ENCODE results near the gene MOB3B.

The MOB3B gene

DNA sequence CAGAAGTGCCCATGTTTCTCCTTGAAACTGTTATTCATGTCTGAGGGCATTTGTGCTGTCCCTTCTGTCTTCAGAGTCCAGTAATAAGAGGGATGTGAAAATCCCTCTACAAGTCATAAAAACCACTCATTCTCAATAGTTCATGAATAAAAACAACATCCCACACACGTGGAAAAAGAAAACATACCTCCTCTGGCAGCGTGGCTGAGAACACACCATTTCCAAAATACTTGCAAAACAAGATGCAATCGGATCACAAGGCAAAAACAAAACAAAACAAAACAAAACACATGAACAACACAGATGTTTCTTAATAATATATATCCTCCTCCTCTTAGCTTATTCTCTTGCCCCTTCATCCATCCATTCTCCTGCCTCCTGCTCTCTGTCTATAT lies 161.7 kb downstream of the MOB3B start:
- TF ChIP-seq, protein P1, sequence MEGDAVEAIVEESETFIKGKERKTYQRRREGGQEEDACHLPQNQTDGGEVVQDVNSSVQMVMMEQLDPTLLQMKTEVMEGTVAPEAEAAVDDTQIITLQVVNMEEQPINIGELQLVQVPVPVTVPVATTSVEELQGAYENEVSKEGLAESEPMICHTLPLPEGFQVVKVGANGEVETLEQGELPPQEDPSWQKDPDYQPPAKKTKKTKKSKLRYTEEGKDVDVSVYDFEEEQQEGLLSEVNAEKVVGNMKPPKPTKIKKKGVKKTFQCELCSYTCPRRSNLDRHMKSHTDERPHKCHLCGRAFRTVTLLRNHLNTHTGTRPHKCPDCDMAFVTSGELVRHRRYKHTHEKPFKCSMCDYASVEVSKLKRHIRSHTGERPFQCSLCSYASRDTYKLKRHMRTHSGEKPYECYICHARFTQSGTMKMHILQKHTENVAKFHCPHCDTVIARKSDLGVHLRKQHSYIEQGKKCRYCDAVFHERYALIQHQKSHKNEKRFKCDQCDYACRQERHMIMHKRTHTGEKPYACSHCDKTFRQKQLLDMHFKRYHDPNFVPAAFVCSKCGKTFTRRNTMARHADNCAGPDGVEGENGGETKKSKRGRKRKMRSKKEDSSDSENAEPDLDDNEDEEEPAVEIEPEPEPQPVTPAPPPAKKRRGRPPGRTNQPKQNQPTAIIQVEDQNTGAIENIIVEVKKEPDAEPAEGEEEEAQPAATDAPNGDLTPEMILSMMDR (IDR thresholded peaks at IDR 0.05): no peak
- H3K4me3 ChIP-seq (ENCODE audit: low read depth in 1 of 2, low read length in 1 of 2): no peak overlapping the region
- H3K9me3 ChIP-seq: no peaks in the 10 kb centered on the region
- no peaks in the 10 kb centered on the region for H3K27me3 ChIP-seq
- H3K4me1 ChIP-seq (ENCODE audit: control insufficient read depth in 1 of 2, insufficient read depth in 1 of 2, low read depth in 1 of 2, low read length in 1 of 2): no peaks in the 10 kb centered on the region
- no peaks in the 10 kb centered on the region for H3K36me3 ChIP-seq
- H3K27ac ChIP-seq: no peak overlapping the region

GRCh38 chr9:27367175-27367798 lies 162.3 kb downstream of the MOB3B start:
- H3K4me1 ChIP-seq (ENCODE audit: control insufficient read depth in 1 of 2, insufficient read depth in 1 of 2, low read depth in 1 of 2, low read length in 1 of 2): no peaks in the 10 kb centered on the region
- no peaks in the 10 kb centered on the region for H3K36me3 ChIP-seq
- H3K4me3 ChIP-seq (ENCODE audit: low read depth in 1 of 2, low read length in 1 of 2): no peak overlapping the region
- H3K27me3 ChIP-seq: no peaks in the 10 kb centered on the region
- TF ChIP-seq, protein P1 (IDR thresholded peaks at IDR 0.05): no peak
- H3K27ac ChIP-seq: no peak overlapping the region
- no peaks in the 10 kb centered on the region for H3K9me3 ChIP-seq

GRCh38 chr9:27365707-27366376 lies 163.8 kb downstream of the MOB3B start:
- Histone ChIP-seq H3K36me3 (no peaks in the 10 kb centered on the region), H3K4me1 (ENCODE audit: control insufficient read depth in 1 of 2, insufficient read depth in 1 of 2, low read depth in 1 of 2, low read length in 1 of 2) (no peaks in the 10 kb centered on the region), H3K4me3 (ENCODE audit: low read depth in 1 of 2, low read length in 1 of 2) (no peak overlapping the region), H3K27ac (no peak overlapping the region), H3K9me3 (no peaks in the 10 kb centered on the region), H3K27me3 (no peaks in the 10 kb centered on the region)
- TF ChIP-seq, protein P1 (IDR thresholded peaks at IDR 0.05): no peak

- no peak overlapping the region for H3K27ac ChIP-seq
Measured at GRCh38 chr9:27362447-27363210, 167.0 kb downstream of the MOB3B start.

DNA sequence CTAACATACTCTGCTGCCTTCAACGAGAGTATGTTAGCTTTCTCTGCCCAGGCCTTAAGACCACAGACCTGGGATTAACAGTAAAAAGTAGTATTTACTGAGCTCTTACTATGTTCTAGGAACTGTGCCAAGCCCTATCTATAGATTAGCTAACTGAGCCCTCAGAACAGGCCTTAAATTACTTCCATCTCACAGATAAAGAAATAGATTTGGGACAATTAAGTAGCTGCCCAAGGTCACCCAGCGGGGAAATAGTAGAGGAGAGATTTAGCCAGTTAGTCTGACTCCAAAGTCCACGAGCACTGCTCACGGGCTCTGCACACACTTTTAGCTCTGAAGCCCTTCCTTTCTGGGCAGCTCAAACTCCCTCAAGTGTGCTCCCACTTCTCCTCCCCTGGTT lies 168.1 kb downstream of the MOB3B start:
- Histone ChIP-seq H3K27me3 (no peaks in the 10 kb centered on the region), H3K36me3 (no peaks in the 10 kb centered on the region), H3K4me3 (ENCODE audit: low read depth in 1 of 2, low read length in 1 of 2) (no peak overlapping the region), H3K9me3 (no peaks in the 10 kb centered on the region), H3K4me1 (ENCODE audit: control insufficient read depth in 1 of 2, insufficient read depth in 1 of 2, low read depth in 1 of 2, low read length in 1 of 2) (no peaks in the 10 kb centered on the region), H3K27ac (no peak overlapping the region)
- TF ChIP-seq, protein P1 (IDR thresholded peaks at IDR 0.05): no peak

More at GRCh38 chr9:27362447-27363210, 167.0 kb downstream of the MOB3B start:
- Histone ChIP-seq H3K9me3 (no peaks in the 10 kb centered on the region), H3K27me3 (no peaks in the 10 kb centered on the region), H3K4me3 (ENCODE audit: low read depth in 1 of 2, low read length in 1 of 2) (no peak overlapping the region), H3K4me1 (ENCODE audit: control insufficient read depth in 1 of 2, insufficient read depth in 1 of 2, low read depth in 1 of 2, low read length in 1 of 2) (no peaks in the 10 kb centered on the region), H3K36me3 (no peaks in the 10 kb centered on the region)
- TF ChIP-seq, protein P1 (IDR thresholded peaks at IDR 0.05): no peak
